ENCODE data around the gene CSMD2.
A peak's percentile ranks its signal among the peaks of the same experiment; 100 is the strongest.
"Not testable (repeated sequence)": the region's sequence is repeated elsewhere in the genome, so short reads cannot be mapped to it uniquely, and the experiment has no call there.

The CSMD2 gene

DNA sequence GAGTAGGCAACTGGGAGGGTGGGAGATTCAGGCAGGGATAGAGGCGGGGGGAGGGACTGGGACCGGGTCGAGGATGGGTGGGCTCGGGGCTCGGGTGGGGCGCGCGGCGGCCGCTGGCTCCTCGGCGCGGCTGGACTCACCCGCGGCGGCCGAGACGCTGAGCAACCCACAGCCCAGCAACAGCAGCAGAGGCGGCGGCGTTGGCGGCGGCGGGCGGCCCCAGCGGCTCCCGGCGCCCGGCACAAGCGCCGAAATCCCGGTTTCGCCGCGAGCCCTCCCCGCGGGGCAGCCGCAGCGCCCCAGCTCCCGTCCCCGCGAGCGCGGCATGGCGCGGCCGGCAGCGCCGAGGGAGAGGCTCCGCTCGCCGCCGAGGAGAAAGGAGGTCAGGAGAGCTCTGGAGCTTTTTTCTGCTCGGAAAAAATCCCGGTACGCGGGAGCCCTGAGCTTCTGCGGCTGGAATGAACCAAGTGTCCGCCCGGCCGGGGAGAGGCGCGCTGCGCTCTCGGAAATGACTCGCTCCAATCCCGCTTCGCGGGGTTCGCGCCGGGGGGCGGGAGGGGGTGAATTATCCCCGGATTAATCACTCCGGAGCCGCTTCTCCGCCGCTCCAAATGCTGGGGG, at the start of gene CSMD2:
Gene CSMD2, minus strand, starts transcription at position 460 of the 621 bp plus-strand sequence. Its CDS starts 133 bp downstream, at position 327.
- DNase-seq: no peak

DNA sequence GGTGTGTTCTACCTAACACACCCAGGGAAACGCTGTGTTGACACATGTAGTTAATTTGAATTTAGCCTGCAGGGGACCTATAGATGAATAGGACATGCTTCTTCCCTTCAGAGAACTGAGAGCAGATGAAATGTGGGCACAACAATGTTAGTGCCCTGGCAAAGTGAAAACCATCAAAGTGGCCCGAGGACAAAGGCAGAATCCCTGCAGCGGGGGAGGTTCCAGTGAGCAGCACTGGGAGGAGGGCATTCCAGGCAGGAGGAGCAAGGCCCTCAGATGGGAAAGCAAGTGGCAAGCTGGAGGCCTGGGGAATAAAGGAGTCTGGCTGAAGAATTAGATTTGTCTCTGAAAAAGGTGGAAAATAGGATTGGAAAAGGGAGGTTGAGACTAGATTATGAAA, 48.9 kb upstream of the CSMD2 start:
- no peak for DNase-seq

DNA sequence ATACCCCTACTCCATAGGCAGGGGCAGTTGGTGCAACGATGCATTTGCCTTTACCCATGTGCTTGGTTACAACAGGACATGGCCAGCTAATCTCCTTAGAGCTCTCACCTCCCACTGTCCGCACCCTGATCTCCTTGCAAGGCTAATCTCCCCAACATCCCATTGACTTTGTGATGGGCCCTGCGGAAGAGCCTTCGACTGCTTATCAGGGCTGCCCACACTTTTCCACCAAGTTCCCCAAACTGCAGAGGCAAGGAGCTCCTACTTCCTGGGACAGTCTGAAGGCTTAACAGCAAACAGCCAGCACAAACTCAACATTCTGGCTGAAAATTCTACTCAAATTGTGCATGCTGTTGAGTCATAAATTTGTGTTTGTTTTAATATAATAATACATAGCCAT, 47.6 kb upstream of the CSMD2 start:
- no peak for DNase-seq

DNA sequence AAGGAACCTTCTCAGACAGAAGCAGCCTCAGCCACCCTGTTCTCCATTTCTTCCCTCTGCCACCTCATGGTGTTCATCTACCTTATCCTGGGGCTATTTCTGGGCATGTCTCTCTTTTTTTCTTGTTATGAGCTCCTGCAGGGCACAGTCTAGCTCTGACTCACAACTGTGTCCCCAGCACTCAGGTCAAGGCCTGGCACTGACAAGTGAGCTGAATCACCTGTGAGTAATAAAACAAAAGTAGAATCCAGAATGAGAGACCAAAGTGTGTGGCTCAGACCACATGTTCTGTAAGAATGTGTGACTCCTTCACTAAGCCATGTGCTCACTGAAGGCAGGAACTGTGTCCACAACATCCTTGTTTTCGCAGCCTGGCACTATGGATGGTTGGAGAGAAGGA, 34.9 kb upstream of the CSMD2 start:
- DNase-seq: no peak

DNA sequence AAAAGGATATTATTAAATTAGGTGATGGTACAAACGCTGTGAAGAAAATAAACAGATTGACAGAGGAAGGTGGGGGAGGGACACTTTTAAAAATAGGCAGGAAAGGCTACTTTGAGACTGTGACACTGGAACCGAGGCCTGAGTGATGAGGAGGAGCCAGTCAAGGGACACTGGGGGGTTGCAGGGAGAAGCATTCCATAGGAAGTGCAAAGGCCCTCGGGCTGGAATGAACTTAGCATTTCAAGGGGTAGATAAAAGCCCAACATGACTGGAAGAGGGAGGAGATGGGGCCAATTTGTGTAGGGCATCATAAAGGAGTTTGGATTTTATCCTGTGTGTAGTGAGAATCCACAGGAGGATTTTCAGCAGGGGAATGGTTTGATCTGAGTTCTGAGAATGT, 27.6 kb upstream of the CSMD2 start:
- DNase-seq: no peak

DNA sequence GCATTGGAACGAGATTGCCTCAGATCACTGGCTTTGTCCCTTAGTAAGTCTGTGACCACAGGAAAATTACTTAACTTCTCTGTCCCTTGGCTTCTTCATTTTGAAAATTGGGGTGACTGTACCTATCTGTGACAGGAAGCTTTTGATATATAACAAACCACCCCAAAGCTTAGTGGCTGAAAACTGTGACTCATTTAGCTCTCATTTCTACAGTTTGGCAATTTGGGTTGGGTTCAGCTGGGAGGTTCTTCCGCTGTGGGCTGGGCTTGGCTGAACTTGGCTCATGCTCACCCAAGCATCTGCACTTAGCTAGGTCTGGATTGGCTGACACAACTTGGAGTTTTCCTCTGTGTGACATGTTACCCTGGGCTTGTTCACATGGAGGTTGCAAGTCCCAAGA, 25.7 kb upstream of the CSMD2 start:
- DNase-seq: no peak

DNA sequence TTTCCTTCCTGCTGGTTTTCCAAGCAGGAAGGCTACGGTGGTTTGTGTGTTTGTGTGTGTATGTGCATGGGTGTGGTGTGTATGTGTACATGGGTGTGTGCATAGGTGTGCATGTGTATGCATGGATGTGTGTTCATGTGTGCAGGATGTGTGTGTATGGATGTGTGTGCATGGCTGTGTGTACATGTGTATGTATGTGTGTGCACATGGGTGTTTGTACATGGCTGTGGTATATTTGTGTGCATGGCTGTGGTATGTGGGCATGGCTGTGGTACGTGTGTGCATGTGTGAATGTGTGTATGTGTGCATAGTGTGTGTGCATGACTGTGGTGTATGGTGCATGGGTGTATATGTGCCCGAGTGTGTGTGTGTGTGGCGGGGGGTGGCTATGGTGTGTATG, 24.0 kb upstream of the CSMD2 start:
- DNase-seq: no peak

DNA sequence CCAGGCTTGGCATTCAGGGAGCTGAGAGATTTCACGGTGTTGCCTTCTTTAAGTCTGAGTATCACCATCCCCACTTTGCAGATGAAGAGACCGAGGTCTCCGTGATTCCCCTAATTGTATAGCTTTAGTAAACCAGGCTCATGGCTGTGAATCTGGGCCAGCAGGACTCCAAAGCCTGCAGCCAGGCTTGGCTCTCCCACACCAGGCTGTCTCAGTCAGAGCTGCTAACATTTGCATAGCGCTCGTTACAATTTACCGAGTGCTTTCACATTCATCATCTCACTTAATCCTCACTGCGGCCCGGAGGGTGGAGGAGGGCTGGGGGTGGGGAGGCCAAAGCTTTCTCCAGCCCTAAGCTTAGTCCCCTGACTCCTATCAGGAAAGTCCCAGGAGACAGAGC, 23.4 kb upstream of the CSMD2 start:
- DNase-seq: no peak

DNA sequence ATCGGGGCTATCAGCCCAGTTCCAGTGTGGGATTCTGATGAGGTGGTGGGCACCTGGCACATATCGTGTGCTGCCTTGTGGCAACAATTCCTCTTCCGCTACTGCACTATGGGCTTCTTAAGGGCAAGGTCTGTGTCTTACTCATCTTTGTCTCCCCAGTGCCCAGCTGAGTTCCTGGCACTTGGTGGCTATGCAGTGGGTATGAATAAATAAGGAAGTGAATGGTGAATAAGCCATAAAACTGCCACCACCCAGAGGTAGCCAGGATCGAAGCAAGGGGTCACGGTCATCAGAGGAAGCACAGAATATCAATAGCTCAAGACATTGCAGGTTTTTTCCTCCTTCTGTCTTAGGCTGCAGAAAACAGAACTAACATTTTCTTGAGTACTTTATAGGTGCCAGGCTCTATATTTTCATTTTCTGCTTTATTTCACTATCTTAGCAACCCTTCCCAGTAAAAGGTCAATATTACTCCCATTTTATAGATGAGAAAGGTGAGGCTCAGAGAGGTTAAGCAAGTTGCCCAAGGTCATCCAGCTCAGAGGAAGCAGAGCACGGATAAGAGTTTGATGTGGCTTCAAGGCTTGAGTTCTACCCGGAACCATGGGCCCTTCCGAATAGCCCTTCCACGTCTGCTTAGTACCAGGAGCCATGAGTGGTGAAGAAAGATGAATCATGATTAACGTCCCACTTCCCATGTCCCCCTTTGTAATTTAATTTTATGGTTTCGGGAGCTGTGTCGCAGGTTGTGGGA, 21.9 kb upstream of the CSMD2 start:
- DNase-seq: no peak

DNA sequence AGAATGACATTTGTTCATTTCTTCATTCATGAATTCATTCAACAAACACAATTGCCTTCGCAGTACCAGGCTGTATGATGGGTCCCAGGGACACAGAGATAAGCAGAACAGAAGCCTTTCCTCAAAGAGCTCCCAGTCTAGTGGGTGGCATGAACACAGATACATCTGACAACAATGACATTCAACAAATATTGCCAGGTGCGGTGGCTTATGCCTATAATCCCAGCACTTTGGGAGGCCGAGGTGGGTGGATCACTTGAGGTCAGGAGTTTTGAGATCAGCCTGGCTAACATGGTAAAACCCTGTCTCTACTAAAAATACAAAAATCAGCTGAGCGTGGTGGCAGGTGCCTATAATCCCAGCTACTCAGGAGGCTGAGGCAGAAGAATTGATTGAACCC, 18.4 kb upstream of the CSMD2 start:
- not testable (repeated sequence) for DNase-seq

DNA sequence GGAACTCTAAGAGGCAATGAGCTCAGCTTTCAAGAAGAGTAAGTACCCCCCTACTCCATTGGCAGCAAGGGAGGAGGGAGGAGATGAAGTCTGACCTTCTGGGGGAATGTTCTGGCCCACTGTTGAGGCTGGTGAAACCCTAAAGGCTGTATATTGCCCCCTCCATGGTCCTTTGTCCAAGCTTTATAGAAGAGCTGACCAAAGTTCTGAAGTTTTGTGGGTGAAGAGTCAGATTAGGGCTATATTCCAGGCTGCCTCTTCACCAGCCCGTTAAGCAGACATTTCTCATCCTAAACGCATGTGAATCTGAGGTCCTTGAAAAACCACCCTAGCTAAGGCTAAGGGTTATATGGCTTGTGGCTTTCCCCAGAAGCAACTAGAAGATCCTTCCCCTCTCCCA, 13.0 kb upstream of the CSMD2 start:
- no peak for DNase-seq

DNA sequence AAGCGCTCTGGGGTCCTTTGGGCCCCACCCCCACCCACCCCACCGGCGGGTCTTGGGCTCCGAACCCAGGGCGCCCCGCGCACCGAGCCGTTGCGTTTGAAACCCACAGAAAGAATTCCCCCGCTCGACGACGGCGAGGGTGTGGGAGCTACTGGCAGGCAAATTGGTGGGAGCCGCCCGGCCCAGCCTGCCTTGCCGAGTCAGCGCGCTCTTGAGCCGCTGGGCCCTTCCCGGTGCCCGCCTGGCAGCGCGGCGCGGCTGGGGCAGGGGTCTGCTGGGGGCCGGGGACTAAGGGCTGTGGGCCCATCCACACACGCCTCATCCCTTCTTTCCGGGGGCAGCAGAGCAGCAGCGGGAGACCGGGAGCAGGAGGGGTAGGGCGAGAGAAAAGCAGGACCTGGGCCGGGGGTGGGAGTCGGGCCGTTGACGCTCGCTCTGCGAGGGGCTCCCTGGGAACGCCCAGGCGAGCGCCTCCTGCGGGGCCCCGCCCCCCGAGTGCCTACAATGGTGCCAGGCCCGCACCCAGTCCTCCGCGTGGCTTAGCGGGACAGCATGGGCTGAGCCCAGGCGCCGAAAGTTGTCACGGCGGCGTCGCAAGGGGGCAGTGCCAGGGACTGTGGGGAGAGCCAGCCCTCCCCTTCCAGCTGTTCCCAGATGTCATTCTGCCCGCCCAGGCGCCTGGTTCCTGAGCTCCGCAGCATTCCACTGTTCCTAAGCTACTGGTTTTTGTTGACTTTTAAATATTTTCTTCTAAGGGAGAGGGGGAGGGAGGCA, 12.0 kb upstream of the CSMD2 start, which contains the start of gene C1orf94:
Gene C1orf94, plus strand, starts transcription at position 78 of the 774 bp plus-strand sequence. CDS start 883 bp downstream, outside the sequence.
- no peak for DNase-seq

DNA sequence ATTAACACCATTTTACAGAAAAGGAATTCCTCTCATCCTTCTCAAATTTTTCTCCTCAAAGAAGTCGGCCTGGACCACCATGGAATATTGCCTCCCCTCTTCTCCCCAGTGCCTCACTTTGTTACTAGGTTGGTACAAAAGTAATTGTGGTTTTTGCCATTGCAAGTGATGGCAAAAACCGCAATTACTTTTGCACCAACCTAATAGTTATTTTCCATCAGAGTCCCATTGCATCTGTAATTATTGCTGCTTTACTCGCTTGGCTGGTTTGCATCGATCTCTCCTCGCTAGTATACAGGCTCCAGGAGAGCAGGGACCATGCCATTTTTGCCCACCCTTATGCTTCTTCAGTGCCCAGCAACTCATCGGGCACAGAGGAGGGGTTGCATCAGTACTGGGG, 10.7 kb upstream of the CSMD2 start:
- no peak for DNase-seq

DNA sequence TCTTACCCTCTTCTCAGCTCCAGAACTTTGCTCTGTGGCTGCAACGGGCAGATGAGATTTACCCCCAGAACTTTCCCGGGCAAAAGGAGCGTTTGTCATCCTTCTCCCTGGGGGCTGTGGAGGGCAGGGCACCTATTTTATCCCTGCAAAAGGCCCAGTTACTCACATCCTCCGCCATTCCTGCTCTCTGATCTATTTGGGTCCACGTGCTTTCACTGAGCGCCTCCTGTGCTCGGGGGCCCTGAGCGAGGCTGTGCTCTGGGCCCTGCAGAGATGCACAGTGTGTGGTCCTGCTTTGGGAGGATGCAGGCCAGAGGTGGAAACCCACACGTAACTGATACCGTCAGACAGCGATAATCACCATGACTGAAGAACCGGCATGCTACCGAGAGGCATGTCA, 2.4 kb upstream of the CSMD2 start:
- no peak for DNase-seq

DNA sequence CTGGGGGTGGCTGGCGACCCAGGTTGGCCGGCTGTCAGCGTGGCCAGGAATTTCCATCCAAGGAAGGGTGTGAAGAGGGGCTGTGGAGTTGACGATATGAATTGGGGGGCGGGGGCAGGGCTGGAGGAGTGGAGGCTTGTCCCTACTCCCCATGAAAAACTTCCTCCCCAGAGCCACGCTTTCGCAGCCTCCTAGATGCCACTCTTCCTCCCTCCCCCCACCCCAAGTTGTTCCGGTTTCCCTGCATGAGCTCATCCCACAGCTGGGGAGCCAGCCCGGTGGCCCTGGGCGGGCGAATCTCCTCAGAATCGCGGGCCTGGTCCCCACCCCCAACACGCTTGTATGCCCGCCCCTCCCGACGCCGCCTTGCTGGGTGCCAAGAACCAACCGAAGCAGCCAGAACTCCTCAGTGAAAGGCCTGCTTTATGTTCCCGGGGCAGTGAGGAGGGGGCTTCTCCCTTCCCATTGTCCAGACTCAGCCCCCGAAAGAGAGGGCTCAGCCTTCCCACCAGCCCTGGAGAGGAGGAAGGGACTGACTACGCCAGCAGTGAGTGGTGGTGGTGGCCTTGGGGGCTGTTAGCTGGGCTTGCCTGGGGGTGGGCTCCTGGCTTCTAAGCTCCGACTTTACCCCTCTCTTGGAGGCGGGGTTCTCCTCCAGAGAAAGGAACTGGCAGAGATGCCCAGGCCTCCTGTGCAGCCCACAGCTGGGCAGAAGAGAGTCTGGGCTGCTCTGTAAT, 1.8 kb upstream of the CSMD2 start:
- no peak for DNase-seq

DNA sequence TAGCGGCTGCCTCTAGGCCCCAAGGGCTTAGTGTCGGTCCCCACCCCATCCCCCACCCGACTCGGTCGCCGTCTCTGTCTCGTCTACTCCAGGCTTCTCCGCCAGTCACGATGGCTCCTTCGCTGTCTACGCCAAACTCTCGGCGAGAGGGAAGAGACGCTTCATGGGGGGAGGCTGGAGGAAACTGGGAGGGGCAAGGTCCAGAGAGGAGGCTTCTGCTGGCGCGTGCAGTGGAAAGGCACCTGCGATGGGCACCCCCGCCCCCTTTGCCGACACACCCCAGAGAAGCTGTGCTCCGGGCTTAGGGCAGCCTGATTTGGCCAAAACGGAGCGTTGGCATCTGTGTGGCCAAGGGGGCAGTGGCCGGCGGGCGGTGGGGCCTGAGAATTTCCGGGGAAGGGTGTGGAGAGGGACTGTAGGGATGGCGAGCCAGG, 1.2 kb upstream of the CSMD2 start:
- no peak for DNase-seq

DNA sequence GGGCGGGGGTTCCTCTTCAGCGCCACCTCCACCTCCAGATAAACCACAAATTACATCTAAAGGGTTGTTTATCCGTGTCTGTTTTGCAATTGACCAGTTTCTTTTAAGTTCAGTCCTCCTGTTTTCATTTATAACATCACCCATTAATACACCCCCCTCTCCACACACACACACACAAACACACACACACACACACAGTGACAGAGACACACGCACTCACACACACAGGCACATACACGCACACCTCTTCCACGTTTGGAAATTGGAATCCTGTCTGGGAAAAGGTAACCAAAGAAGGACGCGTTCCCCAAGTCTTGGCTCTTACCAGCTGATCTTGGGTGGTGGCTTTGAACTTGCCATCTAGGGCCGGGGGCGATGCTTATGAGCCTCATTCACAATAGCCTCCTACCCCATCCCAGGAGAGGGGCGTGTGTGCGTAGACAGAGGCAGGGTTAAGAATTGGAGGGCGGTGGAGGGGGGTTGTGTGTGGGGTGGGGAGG, 442 bp upstream of the CSMD2 start:
- no peak for DNase-seq

DNA sequence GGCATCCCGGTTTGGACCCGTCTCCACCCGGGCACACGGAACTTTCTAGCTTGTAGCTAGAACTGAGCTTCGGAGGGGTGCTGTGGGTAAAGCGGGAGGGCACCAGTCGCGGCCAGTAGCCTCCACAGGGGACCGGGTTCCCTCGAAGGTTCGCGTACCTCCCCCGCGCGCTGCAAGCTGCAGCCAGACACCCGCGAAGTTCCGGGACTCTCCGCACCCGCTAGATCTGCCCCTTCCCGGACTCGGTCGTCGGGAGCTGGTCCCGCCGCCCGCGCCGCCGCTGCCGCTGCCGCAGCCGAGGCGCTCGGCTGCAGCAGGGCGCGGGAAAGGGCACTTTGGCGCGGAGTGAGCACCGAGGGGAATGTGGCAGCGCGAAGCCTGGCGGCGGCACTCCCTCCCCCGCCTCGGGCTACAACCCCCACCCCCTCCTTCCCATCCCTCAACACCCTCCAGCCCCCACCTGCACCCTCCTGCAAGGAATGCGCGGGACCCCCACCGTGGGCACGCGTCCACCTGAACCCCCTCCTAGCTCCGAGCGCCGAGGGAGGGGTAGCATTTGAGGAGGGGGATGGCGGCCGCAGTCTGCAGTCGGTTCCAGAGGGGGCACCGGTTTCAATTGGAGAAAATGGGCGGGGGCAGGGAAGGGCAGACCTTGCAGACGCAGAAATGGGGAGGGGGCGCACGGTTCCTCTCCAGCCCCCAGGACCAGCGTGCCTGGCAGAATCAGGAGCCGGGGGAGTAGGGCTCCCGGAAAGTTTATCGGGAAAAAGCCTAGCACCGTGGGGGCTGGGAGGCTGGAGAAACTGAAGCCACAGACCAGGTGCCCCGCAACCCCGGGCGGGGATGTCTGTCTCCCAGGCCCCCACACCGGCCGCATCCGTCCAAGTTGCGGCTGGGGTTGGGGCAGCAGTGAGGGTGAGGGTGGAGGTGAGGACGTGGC, 968 bp downstream of the CSMD2 start:
- DNase-seq: no peak

DNA sequence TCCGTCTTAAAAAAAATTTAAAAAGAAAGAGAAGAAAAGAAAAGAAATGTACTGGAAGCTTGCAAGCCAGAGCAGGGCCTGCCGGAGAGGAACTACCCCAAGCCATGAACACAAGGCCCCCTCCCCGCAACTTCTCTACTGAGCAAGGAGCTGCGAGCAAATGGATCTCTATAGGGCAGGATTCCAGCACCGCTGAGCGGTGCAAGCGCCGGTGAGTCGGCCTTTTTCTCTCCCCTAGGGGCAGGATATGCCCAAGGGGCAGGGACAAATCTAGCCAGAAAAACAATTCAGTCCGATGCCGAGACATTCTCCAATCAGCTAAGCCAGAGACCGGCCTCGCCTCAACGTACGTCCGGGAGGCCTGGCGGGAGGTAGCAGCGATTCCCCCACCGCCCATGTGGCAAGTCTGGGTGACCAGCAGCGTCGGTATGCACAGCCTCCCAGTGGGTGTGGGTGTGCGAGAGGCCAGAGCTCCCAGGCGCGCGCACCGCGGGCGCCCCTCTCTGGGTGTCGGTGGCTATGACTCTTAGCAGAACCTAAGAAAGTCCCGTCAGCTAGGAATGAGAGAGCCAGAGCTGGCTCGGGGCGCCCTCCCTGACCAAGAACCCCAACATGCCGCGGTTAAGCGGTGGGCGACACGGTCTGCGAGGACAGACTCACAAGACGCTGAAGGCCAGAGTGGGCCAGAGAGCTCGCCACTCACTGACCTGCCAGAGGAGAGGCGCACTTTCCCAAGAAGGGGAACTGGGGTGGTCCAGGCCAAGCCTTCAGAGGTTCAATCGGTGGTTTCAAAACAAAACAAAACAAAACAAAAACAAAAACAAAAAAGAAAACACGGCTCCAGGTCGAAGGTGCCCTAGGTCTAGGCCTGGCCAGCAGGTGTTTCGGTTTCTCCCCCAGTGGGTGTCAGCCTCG, 1.9 kb downstream of the CSMD2 start:
- DNase-seq: peak; percentile 52

DNA sequence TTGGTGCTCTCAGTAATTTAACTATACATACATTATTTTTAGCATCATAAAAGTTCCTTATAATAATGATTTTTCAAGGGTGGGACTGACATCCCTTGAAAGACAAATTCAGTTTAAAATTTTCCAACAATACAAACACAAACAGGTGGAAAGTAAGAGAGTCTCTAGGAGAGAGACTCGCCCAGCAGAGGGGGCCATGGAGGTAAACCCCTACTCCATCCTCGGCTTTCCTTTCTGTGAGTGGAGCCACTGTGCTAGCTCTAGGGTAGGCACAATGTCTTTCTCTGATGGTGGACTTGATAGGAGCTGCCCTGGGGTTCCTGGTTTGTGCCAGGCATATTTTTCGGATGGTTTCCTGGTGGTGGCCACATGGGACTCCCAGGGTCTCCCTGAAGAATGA, 8.3 kb downstream of the CSMD2 start:
- DNase-seq: no peak

DNA sequence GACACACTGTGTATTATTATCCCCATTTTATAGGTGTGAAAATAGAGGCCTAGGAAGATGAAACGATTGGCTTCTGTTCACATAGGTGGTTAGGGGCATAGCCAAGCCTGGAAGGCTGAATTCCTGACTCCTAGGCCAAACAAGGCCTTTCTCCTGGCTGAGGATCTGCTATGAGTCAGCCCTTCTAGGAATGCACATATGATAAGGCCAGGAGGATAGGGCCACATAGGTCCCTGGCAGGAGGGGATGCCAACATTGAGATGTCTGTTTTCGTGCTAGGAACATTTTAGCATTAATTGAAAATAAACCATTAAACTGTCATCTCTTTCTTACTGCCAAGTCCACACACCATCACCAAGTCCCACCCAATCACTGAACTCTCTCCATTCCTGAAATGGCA, 9.2 kb downstream of the CSMD2 start:
- DNase-seq: no peak
